Type B pancreatic cell (in vitro differentiated cells): ENCODE data around the gene CLCA4. TPM values are rescaled to one million over a fixed set of nuclear protein-coding genes. Genes with fewer than 3 reads are reported as not detected.

ENCODE experiments used
- DNase-seq: peaks from one replicate; pipeline ENCODE4 v3.0.0; 2021; ENCODE audit warnings: mixed read lengths; ENCODE audit not compliant: unreplicated experiment; ENCODE audit errors: extremely low spot score
- H3K27ac Mint-ChIP-seq: 2 replicates; pipeline ENCODE4 v1.8.0; 2021; ENCODE audit warnings: mild to moderate bottlenecking, mixed read lengths
- H3K27me3 Mint-ChIP-seq: 2 replicates; pipeline ENCODE4 v1.8.0; 2021; ENCODE audit warnings: mixed read lengths
- H3K36me3 Mint-ChIP-seq: 2 replicates; pipeline ENCODE4 v1.8.0; 2021; ENCODE audit warnings: mixed read lengths
- H3K4me1 Mint-ChIP-seq: one replicate; pipeline ENCODE4 v1.8.0; 2021; ENCODE audit warnings: mixed read lengths; ENCODE audit not compliant: unreplicated experiment
- H3K4me3 Mint-ChIP-seq: 2 replicates; pipeline ENCODE4 v1.8.0; 2021; ENCODE audit warnings: mild to moderate bottlenecking, mixed read lengths
- H3K9me3 Mint-ChIP-seq: 2 replicates; pipeline ENCODE4 v1.8.0; 2021; ENCODE audit warnings: mixed read lengths
- total RNA-seq: library from RNA; stranded (reverse); gene quantifications from 2 replicates; pipeline ENCODE4 v1.2.1, GENCODE V29; 2021; ENCODE audit warnings: low replicate concordance
- TF ChIP-seq, protein P1 (sequence below): fragments of 200-600 bp; sonication (generic); conservative IDR thresholded peaks from 2 replicates; pipeline ENCODE4 v1.5.0; 2021; ENCODE audit warnings: antibody characterized with exemption, mild to moderate bottlenecking

Gene CLCA4
- total RNA-seq, 1 donor from 2014 or later: 0.10 TPM

DNA sequence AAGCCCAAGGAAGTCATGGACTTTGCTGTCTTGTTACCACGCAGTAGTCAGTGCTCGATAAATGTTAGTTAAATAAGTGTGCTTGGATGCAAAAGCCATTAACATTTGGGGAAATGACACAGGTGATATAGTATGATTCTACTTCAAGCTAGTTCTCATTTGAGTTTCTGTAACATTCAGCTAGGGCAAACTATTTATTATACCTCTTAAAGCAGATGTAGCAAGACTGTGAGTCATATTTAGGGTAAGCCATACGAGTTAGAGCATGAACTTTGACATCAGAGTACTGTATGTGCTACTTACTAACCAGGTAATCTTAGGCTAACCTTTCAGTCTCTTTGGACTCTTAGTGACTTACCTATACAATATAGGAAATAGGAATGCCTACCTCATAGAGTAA, 21.0 kb downstream of the CLCA4 start:
- H3K4me1 Mint-ChIP-seq: no peaks in the 10 kb centered on the region
- no peaks in the 10 kb centered on the region for H3K36me3 Mint-ChIP-seq
- H3K4me3 Mint-ChIP-seq: no peak overlapping the region
- no peak overlapping the region for H3K27ac Mint-ChIP-seq
- no peaks in the 10 kb centered on the region for H3K9me3 Mint-ChIP-seq
- H3K27me3 Mint-ChIP-seq: peaks cover 5% of the 10 kb centered on the region
- TF ChIP-seq, protein P1, sequence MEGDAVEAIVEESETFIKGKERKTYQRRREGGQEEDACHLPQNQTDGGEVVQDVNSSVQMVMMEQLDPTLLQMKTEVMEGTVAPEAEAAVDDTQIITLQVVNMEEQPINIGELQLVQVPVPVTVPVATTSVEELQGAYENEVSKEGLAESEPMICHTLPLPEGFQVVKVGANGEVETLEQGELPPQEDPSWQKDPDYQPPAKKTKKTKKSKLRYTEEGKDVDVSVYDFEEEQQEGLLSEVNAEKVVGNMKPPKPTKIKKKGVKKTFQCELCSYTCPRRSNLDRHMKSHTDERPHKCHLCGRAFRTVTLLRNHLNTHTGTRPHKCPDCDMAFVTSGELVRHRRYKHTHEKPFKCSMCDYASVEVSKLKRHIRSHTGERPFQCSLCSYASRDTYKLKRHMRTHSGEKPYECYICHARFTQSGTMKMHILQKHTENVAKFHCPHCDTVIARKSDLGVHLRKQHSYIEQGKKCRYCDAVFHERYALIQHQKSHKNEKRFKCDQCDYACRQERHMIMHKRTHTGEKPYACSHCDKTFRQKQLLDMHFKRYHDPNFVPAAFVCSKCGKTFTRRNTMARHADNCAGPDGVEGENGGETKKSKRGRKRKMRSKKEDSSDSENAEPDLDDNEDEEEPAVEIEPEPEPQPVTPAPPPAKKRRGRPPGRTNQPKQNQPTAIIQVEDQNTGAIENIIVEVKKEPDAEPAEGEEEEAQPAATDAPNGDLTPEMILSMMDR: no peak
- DNase-seq: no peak

DNA sequence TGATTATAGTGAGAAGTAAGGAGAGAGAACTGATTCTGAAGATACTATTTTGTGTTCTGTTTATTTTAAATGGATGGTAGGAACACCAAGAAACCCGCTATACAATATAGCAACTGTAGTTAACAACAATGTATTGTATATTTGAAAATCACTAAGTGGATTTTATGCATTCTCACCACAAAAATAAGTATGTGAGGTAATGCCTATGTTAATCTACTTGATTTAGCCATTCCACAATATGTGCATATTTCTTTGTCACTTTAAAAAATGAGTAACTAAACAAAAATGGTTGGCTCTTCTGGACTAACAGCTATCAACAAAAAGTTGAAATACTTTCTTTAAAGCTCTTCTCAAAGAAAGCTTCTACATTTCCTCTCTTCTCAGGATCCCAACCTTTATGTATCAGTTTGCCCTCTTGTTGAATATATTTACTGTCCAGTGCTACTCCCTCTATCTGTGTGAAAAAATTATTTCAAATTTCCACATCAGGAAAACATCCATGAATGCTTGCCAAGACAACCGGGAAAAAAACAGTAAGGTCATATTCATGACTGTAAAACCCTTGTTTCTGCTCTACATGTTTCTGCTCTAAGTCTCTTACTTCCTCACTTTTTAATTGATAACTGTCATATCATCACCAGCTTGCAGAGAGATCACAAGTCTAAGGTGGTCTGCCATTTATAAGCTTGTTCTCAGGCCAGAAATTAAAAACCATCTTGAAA, 27.0 kb downstream of the CLCA4 start:
- Mint-ChIP-seq H3K27me3 (peaks cover 3% of the 10 kb centered on the region), H3K36me3 (no peaks in the 10 kb centered on the region), H3K4me1 (no peaks in the 10 kb centered on the region), H3K9me3 (no peaks in the 10 kb centered on the region), H3K27ac (no peak overlapping the region), H3K4me3 (no peak overlapping the region)
- no peak for DNase-seq
- TF ChIP-seq, protein P1: no peak

DNA sequence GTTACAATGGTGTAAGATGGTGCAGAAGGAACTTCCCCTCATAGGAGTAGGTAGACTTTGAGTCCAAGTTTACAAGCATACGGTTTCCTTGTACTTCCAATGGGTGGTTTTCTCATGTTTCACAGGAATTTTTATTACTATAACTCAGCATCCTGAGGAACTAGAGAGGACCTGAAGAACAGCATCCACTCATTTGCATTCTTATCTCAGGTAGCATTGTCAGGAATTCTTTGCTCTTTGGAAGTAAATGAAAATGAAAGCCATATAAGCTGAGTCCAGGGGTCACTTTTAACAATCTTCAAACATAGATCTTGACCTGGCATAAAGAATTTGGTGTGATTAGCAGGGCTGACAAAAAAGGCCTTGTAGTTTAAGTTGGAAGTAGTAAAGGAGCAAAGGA, 34.4 kb downstream of the CLCA4 start:
- H3K27me3 Mint-ChIP-seq: no peaks in the 10 kb centered on the region
- H3K27ac Mint-ChIP-seq: no peak overlapping the region
- H3K36me3 Mint-ChIP-seq: no peaks in the 10 kb centered on the region
- TF ChIP-seq, protein P1: no peak
- H3K4me3 Mint-ChIP-seq: no peak overlapping the region
- no peaks in the 10 kb centered on the region for H3K9me3 Mint-ChIP-seq
- H3K4me1 Mint-ChIP-seq: no peaks in the 10 kb centered on the region
- no peak for DNase-seq

DNA sequence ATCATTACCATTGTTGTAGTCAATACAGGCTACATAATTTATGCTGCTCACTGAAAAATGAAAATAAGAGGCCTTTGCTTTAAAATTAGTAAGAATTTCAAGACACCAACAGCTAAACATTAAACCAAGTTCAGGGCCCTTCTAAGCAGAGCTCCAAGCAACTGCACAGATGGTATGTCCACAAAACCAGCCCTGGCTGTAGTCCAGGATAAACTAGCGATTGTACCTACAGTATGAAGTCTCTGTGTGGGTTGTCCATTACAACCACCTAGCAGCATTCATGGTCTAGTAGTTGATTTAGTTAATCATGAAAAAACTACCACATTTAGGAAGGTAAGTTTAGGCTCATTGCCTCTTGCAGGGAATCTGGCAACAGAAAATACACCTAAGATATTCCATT, 35.3 kb downstream of the CLCA4 start:
- no peaks in the 10 kb centered on the region for H3K36me3 Mint-ChIP-seq
- no peaks in the 10 kb centered on the region for H3K9me3 Mint-ChIP-seq
- no peaks in the 10 kb centered on the region for H3K4me1 Mint-ChIP-seq
- H3K4me3 Mint-ChIP-seq: no peak overlapping the region
- H3K27ac Mint-ChIP-seq: no peak overlapping the region
- TF ChIP-seq, protein P1: no peak
- no peaks in the 10 kb centered on the region for H3K27me3 Mint-ChIP-seq
- DNase-seq: no peak

DNA sequence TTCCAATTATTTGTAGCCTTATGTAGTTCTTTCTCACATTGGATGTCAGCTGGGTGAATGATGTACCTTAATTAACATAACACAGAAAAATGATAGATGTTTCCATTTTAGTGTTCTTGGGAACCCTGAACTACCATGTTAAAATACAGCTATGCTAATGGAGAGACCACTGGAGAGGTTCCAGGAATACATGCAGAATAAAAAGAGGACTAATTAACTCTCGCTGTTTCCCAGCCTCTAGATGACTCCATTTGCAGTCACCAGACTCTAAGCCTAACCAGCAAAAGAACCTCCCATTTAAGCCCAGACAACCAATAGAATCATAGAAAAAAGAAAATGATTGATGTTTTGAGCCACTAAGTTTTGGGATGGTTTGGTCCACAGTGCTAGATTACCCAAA, 36.2 kb downstream of the CLCA4 start:
- Mint-ChIP-seq H3K36me3 (no peaks in the 10 kb centered on the region), H3K27ac (no peak overlapping the region), H3K9me3 (no peaks in the 10 kb centered on the region), H3K27me3 (peaks cover 5% of the 10 kb centered on the region), H3K4me1 (no peaks in the 10 kb centered on the region), H3K4me3 (no peak overlapping the region)
- TF ChIP-seq, protein P1: no peak
- DNase-seq: no peak

DNA sequence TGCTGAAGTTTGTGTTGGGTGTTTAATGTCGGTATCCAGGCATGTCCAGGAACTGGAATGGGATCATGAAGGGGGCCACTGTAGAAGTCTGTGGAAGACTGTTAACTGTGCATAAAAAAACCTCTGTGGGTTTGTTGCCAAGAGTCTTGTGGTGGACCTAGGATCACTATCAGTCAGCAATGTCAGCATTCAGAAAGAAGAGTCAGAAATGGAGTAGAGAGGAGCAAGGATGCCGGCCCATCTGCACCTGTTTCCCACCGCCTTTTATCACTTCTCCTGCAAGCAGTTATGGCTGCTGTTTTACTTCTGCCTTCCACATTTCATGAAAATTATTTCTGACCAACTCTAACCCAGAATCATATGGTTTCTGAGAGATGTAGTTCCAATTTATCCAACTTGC, 36.7 kb downstream of the CLCA4 start:
- no peak for DNase-seq
- Mint-ChIP-seq H3K27ac (no peak overlapping the region), H3K4me3 (no peak overlapping the region), H3K4me1 (no peaks in the 10 kb centered on the region), H3K36me3 (no peaks in the 10 kb centered on the region), H3K27me3 (peaks cover 5% of the 10 kb centered on the region), H3K9me3 (no peaks in the 10 kb centered on the region)
- TF ChIP-seq, protein P1: no peak
